Muscle of leg (tissue), 11 donors: ENCODE data around the gene CNGB1. TPM values are rescaled to one million over a fixed set of nuclear protein-coding genes. Genes with fewer than 3 reads are reported as not detected.
"Not testable (repeated sequence)": the region's sequence is repeated elsewhere in the genome, so short reads cannot be mapped to it uniquely, and the experiment has no call there.

Experiments used
- DNase-seq: peaks from one replicate; pipeline ENCODE4 v3.0.0; 2013
- H3K27ac ChIP-seq: one replicate; pipeline ENCODE4 v1.5.1; 2013; ENCODE audit warnings: mild to moderate bottlenecking, low read length, control low read depth
- H3K27me3 ChIP-seq: one replicate; pipeline ENCODE4 v1.6.1; 2013; ENCODE audit warnings: low read length; ENCODE audit not compliant: control insufficient read depth, insufficient read depth
- H3K36me3 ChIP-seq: one replicate; pipeline ENCODE4 v1.6.1; 2013; ENCODE audit warnings: low read length; ENCODE audit not compliant: control insufficient read depth, insufficient read depth
- H3K4me1 ChIP-seq: one replicate; pipeline ENCODE4 v1.6.1; 2013; ENCODE audit warnings: low read length; ENCODE audit not compliant: control insufficient read depth, insufficient read depth
- H3K4me3 ChIP-seq: one replicate; pipeline ENCODE4 v1.5.1; 2013; ENCODE audit warnings: low read length, control low read depth
- H3K9me3 ChIP-seq: replicated peaks from 2 replicates; pipeline ENCODE4 v1.6.1; 2013; ENCODE audit warnings: low read depth, low read length; ENCODE audit not compliant: control insufficient read depth
- WGBS: methylation state at CpG from one replicate; pipeline ENCODE4 v1.1.5; 2013; ENCODE audit warnings: missing lambda C conversion rate; ENCODE audit not compliant: insufficient coverage; 5-methylcytosine and 5-hydroxymethylcytosine counted together
- polyA plus RNA-seq, 8 donors: library from polyadenylated mRNA; unstranded; fragments of 120-200 nt; gene quantifications; one replicate each; pipeline versions ENCODE4 v1.2.1 to v1.2.3, GENCODE V29; 2013; ENCODE audit warnings: inconsistent platforms in 1 of 8, low replicate concordance in 1 of 8; ENCODE audit not compliant: insufficient read length in 8 of 8, insufficient read depth in 1 of 8
- total RNA-seq: library from RNA; stranded (reverse); fragments of 120-200 nt; gene quantifications from one replicate; pipeline ENCODE4 v1.2.4, GENCODE V29; 2013

CNGB1 gene
- total and polyA plus RNA-seq, 9 donors: 0.03 to 1.6 (median 0.08) TPM; not detected in 3

- Histone ChIP-seq H3K4me1 (no peaks in the 10 kb centered on the region), H3K27ac (no peak overlapping the region), H3K36me3 (no peaks in the 10 kb centered on the region), H3K27me3 (peaks cover 37% of the 10 kb centered on the region), H3K4me3 (no peak overlapping the region), H3K9me3 (no peaks in the 10 kb centered on the region)
- 20% methylated on average over 1 of the region's 4 CpGs for WGBS
- DNase-seq: no peak
Measured at GRCh38 chr16:57883480-57883879, 87.4 kb downstream of the CNGB1 start.

GRCh38 chr16:57882792-57883191 is 88.1 kb downstream of the CNGB1 start:
- DNase-seq: no peak
- no peak overlapping the region for H3K4me3 ChIP-seq
- peaks cover 37% of the 10 kb centered on the region for H3K27me3 ChIP-seq
- 28% methylated on average over 2 of the region's 7 CpGs for WGBS
- no peaks in the 10 kb centered on the region for H3K4me1 ChIP-seq
- H3K9me3 ChIP-seq: no peaks in the 10 kb centered on the region
- H3K36me3 ChIP-seq: no peaks in the 10 kb centered on the region
- no peak overlapping the region for H3K27ac ChIP-seq

- Histone ChIP-seq H3K27me3 (peaks cover 37% of the 10 kb centered on the region), H3K4me3 (no peak overlapping the region), H3K36me3 (no peaks in the 10 kb centered on the region), H3K4me1 (no peaks in the 10 kb centered on the region), H3K9me3 (no peaks in the 10 kb centered on the region), H3K27ac (no peak overlapping the region)
- no CpG with 5 or more reads among the region's 2 CpGs for WGBS
- no peak for DNase-seq
Measured at GRCh38 chr16:57882206-57882605, 88.7 kb downstream of the CNGB1 start.

- H3K36me3 ChIP-seq: no peaks in the 10 kb centered on the region
- no peak overlapping the region for H3K4me3 ChIP-seq
- H3K27ac ChIP-seq: no peak overlapping the region
- no peak for DNase-seq
- peaks cover 19% of the 10 kb centered on the region for H3K27me3 ChIP-seq
- no peaks in the 10 kb centered on the region for H3K4me1 ChIP-seq
- 100% methylated on average over 1 of the region's 3 CpGs for WGBS
- H3K9me3 ChIP-seq: no peaks in the 10 kb centered on the region
Measured at GRCh38 chr16:57878586-57878985, 92.3 kb downstream of the CNGB1 start.

GRCh38 chr16:57876210-57876609 is 94.7 kb downstream of the CNGB1 start:
- H3K36me3 ChIP-seq: no peaks in the 10 kb centered on the region
- H3K9me3 ChIP-seq: no peaks in the 10 kb centered on the region
- H3K4me1 ChIP-seq: no peaks in the 10 kb centered on the region
- no peak overlapping the region for H3K27ac ChIP-seq
- no peak overlapping the region for H3K4me3 ChIP-seq
- DNase-seq: no peak
- peaks cover 24% of the 10 kb centered on the region for H3K27me3 ChIP-seq
- no CpG with 5 or more reads among the region's 4 CpGs for WGBS

- 55% methylated on average over 2 of the region's 5 CpGs for WGBS
- Histone ChIP-seq H3K9me3 (no peaks in the 10 kb centered on the region), H3K27me3 (peaks cover 24% of the 10 kb centered on the region), H3K36me3 (no peaks in the 10 kb centered on the region), H3K4me1 (no peaks in the 10 kb centered on the region), H3K27ac (no peak overlapping the region), H3K4me3 (no peak overlapping the region)
- DNase-seq: no peak
Measured at GRCh38 chr16:57875347-57875746, 95.6 kb downstream of the CNGB1 start.

- H3K4me3 ChIP-seq: no peak overlapping the region
- peaks cover 24% of the 10 kb centered on the region for H3K27me3 ChIP-seq
- no peak for DNase-seq
- no peak overlapping the region for H3K27ac ChIP-seq
- H3K36me3 ChIP-seq: no peaks in the 10 kb centered on the region
- no peaks in the 10 kb centered on the region for H3K4me1 ChIP-seq
- H3K9me3 ChIP-seq: no peaks in the 10 kb centered on the region
- WGBS: 28% methylated on average over 2 of the region's 11 CpGs
Measured at GRCh38 chr16:57873218-57873617, 97.7 kb downstream of the CNGB1 start.

- no CpG with 5 or more reads among the region's 12 CpGs for WGBS
- H3K4me1 ChIP-seq, H3K36me3 ChIP-seq, H3K4me3 ChIP-seq, H3K9me3 ChIP-seq, DNase-seq, H3K27ac ChIP-seq: not testable (repeated sequence)
- H3K27me3 ChIP-seq: peaks cover 25% of the 10 kb centered on the region
Measured at GRCh38 chr16:57872764-57873163, 98.2 kb downstream of the CNGB1 start.

GRCh38 chr16:57871456-57871855 is 99.5 kb downstream of the CNGB1 start:
- Histone ChIP-seq H3K9me3 (no peaks in the 10 kb centered on the region), H3K4me1 (no peaks in the 10 kb centered on the region), H3K27ac (no peak overlapping the region), H3K36me3 (no peaks in the 10 kb centered on the region), H3K27me3 (peaks cover 26% of the 10 kb centered on the region), H3K4me3 (no peak overlapping the region)
- WGBS: 67% methylated on average over 1 of the region's 1 CpG
- no peak for DNase-seq

- peaks cover 26% of the 10 kb centered on the region for H3K27me3 ChIP-seq
- no peak for DNase-seq
- H3K4me3 ChIP-seq: no peak overlapping the region
- H3K4me1 ChIP-seq: no peaks in the 10 kb centered on the region
- no peaks in the 10 kb centered on the region for H3K9me3 ChIP-seq
- no peak overlapping the region for H3K27ac ChIP-seq
- H3K36me3 ChIP-seq: no peaks in the 10 kb centered on the region
- WGBS: 62% methylated on average over 2 of the region's 7 CpGs
Measured at GRCh38 chr16:57870753-57871454, 100.0 kb downstream of the CNGB1 start.
